CMK (cell line): Measurements from ENCODE around the gene SCAF8.

ENCODE experiments used
- DNase-seq: peaks from one replicate; pipeline ENCODE4 v3.0.0-alpha.2; 2010; ENCODE audit warnings: low read depth

SCAF8 gene

DNA sequence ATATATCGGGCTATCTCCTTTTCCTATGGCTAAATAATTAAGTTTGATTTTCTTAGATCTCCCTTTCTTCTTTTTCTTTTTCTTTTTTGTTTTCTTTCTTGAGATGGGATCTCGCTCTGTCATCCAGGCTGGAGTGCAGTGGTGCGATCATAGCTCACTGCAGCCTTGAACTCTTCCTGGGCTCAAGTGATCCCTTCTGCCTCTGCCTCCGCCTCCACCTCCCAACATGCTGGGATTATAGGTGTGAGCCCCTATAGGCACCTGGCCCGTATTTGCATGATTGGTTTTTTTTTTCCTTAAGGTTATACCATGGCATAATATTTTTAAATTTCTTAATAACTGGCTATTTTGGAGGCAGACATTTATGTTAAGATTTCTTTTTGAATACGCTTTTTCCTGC lies 106.3 kb downstream of the SCAF8 start:
- no peak for DNase-seq

- DNase-seq = no peak
These were observed 107.1 kb downstream of the SCAF8 start for GRCh38 chr6:154840363-154840762.

- no peak for DNase-seq
These were observed 107.9 kb downstream of the SCAF8 start for GRCh38 chr6:154841109-154841508.

- DNase-seq = no peak
These were observed 109.6 kb downstream of the SCAF8 start for GRCh38 chr6:154842833-154843232.

GRCh38 chr6:154847318-154847717 lies 114.1 kb downstream of the SCAF8 start:
- DNase-seq = no peak

GRCh38 chr6:154848580-154848979 lies 115.4 kb downstream of the SCAF8 start:
- DNase-seq = no peak

- no peak for DNase-seq
These were observed 116.3 kb downstream of the SCAF8 start for GRCh38 chr6:154849475-154849874.

GRCh38 chr6:154852687-154853086 lies 119.5 kb downstream of the SCAF8 start:
- no peak for DNase-seq

DNA sequence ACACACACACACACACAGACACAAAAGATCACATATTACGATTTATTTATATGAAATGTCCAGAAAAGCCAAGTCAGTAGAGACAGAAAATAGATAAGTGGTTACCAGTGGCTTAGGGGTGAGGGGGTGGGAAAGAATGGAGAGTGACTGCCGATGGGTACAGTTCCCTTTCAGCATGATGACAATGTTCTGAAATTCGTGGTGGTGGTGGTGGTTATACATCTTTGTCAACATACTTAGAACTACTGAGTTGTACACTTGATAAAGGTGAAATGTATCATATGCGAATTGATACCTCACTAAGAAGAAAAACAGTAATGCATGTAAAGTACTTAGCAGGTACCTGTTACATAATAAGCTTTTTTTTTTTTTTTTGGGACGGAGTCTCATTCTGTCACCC lies 124.3 kb downstream of the SCAF8 start:
- no peak for DNase-seq

- no peak for DNase-seq
These were observed 128.6 kb downstream of the SCAF8 start for GRCh38 chr6:154861825-154862224.

GRCh38 chr6:154862536-154862935 lies 129.3 kb downstream of the SCAF8 start:
- no peak for DNase-seq

GRCh38 chr6:154864066-154864430 lies 130.8 kb downstream of the SCAF8 start:
- DNase-seq = no peak

DNA sequence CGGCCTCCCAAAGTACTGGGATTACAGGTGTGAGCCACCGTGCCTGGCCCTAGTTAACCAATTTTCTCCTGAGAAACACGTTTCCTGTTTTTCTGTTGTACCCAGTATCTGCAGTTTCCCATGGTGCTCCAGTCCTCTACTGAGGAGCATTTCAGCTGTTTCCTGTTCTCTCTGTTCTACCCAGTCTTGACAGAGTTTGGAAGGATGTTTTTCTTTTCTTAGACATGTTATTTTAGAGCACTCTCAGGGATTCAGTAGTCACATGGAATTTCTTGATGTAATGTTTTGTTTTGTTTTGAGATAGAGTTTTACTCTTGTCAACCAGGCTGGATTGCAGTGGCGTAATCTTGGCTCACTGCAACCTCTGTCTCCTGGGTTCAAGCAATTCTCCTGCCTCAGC lies 132.1 kb downstream of the SCAF8 start:
- DNase-seq = no peak

GRCh38 chr6:154868143-154868594 lies 135.0 kb downstream of the SCAF8 start:
- DNase-seq = peak; percentile 5

DNA sequence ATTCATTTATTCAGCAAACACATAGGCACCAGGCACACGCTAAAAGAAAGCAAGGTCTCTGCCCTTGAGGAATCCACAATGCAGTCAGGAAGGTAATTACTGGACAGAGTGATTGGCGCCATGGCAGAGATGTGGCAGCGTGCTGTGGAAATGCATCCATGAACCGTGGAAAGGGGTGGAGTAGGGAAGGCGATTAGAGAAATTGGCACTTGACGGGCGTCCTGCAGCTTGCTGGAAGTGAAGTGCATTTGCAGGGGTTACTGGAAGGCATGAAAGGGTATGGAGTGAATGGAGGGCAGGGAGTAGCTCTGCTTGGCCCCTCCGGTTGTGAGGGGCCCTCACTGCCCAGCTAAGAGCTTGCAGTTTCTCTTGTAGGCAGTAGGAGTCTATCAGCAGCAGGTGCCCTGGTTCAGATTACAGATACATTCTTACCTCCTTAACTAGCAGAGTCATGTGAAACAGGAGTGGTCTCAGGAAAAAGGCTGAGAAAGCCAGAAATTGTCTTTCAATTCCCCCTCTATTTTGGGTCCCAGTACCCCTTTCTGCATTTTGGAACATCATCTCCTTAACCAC lies 139.4 kb downstream of the SCAF8 start:
- DNase-seq = no peak

DNA sequence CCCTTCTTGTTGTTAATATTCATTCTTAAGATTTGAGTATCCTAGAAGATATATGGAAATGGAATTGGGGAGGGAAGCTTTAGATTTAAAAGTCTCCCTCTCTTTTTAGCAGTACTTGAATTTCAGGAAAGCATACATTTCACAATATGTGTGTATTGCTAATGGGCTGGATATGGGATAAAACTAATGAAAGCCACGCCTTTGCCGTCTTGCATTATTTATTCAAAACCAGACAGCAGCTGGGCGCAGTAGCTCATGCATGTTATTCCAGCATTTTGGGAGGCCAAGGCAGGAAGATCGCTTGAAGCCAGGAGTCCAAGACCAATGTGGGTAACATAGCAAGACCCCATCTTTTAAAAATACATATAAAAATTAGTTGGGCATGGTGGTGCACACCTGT lies 140.3 kb downstream of the SCAF8 start:
- DNase-seq = no peak

DNA sequence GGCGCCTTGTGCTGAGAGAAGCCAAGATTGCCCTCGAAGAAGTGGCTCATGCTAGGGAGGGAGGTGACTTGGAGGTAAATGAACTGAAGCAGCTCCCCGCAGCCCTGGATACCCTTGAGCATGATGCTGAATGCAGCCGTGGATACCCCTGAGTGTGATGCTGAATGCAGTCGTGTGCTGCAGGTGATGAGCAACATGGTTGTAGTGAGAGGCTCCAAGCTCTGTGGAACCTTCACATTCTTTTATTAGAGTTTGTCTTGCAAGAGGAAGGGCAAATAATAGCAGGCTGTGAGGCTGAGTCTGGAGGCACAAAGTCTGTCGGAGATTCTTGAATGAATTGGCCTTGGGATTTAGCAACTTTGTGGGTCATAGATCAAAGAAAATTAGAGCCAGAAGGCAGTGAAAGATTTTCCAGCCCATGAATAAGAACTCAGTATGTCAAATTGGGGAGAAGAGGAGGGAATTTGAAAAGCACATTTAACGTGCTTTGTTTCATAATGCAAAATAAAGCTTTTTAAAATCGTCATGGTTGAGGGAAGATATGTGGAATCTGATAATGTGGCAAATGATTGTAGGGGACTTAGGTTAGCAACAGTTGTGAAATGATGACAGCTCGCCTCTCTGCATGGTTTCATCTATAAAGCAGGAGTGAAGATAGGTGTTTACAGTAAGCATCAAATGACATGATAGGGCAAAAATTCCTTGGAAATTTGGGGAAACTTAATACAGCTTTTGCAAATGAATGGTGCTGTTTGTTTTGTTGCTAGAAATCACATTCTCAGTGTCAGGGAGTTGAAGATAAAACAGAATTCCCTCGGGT lies 141.8 kb downstream of the SCAF8 start:
- DNase-seq = no peak

DNA sequence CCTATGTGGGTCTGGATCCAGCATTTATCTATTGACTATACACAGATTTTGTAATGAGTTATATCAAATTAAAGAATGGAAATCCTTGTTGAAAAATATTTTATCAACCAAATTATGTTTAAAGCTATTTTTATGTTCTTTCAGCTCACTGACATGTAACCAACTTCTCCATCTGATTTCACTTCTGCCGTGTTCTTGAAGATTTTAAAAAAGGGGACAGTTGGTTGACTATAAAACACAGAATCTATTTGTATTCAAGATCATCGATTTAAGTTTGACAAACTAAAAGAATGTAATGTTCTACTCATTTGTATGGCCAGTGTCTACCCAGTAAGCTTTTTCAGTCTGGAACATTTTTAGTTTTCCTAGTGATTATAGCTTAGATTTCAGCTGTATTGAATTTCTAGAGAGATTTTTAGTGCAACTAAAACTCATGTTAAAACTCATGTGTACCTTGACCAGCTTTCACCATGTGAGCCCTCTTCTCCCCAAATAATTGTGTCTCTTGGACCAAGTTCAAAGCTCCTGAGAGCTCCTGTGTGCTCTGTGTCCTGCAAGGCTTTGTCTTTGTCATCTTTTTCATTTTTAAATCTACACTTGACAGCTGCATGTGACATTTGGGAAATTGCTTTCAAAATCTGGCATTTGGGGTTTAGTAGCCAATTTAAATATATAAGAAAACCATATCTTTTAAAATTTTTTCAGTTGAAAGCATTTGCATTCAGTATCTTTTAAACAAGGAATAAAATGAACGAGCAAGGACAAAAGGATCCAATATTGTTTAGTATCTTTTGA lies 143.5 kb downstream of the SCAF8 start:
- DNase-seq = no peak

DNA sequence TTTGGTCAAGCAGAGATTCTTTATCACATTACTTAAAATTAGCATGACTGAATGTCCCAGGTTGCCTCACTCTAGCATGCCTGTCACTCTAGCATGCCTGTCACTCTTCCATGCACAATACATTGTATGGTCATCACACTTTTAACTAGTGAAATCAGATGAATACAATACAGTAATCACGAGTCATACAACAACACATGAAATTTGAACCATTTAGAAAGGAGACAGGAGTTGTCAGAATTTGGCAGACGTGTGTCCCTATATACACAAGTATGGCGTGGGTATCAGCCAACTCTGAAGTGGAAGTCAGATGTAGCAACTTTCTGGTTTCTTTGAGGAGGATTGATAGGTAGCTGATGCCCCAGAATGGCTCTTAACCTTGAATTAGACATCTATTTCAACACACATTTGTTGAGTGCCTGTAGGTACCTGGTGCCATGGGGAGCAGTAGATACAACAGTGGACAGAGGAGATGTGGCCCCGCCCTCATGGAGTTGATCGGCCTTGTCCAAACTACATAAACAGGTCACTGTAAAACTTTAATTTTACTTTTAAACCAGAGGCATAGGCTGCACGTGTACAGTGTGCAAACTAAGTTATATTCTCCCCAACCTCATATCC lies 145.8 kb downstream of the SCAF8 start:
- no peak for DNase-seq

GRCh38 chr6:154882107-154882506 lies 148.9 kb downstream of the SCAF8 start:
- no peak for DNase-seq
